ENCODE measurements around the gene OPHN1.
A peak's percentile ranks its signal among the peaks of the same experiment; 100 is the strongest.

The OPHN1 gene

DNA sequence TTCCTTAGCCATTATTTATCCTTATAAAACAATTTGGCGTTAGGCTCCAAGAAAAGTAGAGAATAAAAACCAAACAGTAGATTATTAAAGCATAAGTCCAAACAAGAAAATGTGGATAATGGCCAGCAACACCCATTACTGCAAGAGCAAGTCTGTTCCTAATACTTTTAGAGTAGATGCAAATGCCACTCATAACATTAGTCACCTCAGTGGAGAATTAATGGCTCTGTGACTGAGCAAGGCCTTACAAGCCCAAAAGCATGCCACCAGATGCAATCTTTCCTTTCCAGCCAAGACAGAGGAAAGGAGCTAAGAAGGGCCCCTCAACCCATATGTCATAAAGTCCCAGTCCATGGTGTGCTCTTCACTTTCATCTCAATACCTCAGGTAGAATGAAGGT is 373.8 kb downstream of the OPHN1 start:
- no peak for DNase-seq (ENCODE audit: low spot score)

DNA sequence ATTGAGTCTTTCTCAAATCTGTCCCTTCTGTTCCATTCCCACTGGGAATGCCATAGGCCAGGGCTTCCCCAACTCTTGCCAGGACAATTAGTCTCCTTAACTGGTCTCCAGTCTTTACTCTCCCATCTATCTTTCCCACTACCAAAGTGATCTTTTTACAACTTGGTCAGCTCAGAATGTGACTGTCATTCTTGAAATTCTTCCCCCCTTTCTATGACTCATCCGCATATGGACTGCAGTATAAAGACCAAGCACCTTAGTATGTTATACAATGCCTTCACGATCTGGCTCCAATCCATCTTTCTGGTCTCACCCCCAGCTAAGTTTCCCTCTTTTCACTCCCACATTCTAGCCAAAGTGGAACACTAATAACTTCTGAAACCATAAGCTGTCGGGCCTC is 383.8 kb downstream of the OPHN1 start:
- DNase-seq (ENCODE audit: low spot score) = no peak

GRCh38 chrX:68048774-68049173 is 384.5 kb downstream of the OPHN1 start:
- DNase-seq (ENCODE audit: low spot score) = no peak

DNA sequence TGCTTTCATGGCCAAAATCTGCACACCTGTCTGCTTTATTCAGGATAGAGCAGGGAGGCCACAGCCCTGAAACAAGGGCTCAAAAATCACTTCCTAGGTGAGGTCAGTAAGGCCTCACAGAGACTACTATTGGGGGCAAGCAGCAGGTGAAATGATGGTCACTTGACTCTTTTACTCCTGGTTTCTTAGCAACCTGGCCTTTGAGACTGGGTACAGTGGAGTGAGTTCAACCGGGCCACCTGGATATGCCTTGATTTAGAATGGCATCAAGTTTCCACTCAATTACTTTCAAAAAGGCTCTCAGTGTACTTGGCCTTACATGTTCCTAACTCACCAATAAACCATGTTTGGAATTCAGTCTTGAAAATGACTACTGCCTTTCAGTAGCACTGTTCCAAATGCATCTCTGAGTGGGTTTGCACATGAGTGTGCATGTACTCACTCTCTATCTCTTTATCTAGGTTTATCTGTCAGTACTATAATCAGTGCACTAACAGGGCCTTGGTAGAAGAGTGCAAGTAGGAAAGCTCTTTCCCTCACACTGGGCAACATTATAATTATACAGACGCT is 388.2 kb downstream of the OPHN1 start:
- DNase-seq (ENCODE audit: low spot score) = no peak

GRCh38 chrX:68043713-68044438 is 389.4 kb downstream of the OPHN1 start:
- no peak for DNase-seq (ENCODE audit: low spot score)

DNA sequence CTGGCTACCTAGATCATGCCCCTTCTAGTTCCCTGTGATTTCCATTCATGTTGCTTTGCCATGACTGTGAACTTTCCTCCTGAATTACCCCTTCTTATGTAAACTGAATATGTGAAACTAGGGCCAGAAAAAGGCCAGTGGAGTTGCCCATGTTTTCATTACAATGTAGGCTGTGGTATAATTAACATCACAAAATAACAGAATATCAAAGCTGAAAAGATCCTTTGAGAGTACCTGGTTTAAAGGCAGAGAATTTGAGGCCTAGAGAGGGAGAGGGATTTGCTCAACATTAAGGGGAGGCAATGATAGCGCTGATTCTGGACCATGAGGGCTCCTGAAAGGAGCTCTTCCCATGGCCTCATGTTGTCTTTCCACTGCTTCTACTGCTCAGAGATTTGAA is 392.2 kb downstream of the OPHN1 start:
- DNase-seq (ENCODE audit: low spot score) = peak; percentile 7

GRCh38 chrX:68018248-68019203 is 414.8 kb downstream of the OPHN1 start:
- DNase-seq (ENCODE audit: low spot score) = peak; percentile 8

DNA sequence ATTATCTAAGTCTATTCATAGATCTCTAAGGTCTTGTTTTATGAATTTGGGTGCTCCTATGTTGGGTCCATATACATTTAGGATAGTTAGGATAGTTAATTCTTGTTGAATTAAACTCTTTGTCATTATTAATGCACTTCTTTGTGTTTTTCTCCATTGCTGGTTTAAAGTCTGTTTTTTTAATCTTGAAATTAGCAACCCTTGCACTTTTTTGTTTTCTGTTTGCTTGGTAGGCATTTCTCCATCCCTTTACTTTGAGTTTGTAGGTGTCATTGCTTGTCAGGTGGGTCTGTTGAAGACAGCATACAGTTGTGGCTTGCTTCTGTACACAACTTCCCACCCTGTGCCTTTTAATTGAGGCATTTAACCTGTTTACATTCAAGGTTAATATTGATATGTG is 434.8 kb downstream of the OPHN1 start:
- no peak for DNase-seq (ENCODE audit: low spot score)
